Epidermal melanocyte (primary cell): ENCODE results near the gene PKM.
"Not testable (repeated sequence)": the region's sequence is repeated elsewhere in the genome, so short reads cannot be mapped to it uniquely, and the experiment has no call there.

Experiments used
- DNase-seq: peaks from one replicate; pipeline ENCODE4 v3.0.0; 2011; ENCODE audit warnings: low spot score; ENCODE audit not compliant: insufficient read length

PKM gene

DNA sequence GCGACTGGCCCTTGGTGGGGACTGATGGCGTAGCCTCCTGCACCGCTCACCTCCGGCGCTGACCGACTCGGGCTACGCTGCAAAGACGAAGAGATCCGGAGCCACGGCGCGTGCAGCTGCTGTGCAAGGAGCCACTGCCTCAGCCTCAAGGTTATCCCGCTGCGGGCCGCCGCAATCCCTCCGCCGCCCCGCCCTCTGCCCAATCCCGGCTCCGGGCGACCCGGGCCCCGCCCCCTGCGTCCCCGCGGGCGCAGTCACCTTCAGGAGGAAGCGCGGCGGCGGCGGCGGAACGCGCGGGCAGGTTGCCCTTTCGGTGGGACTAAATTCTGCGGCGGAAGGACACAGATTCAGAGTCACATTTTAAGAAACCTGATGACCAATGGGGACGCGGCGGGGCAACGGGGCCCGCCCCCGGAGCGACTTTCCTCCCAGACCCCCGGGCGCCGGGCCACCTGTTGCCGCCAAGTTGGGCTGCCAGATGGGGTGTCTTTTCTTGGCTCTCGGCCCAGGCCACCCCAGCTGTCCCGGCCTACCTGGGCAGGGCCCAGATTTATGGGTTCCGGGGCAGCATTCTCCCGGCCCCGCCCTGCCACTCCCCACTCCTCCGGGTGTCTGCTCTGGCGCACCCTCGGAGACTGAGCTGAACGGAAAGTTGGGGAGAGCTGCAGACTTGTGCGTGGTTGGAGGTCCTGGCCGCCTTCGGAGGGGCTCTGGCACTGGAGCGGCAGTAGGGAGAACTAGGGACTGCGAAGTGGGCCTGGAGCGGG, at the start of gene PKM:
PKM (minus strand) TSS at position 125 of the 767 bp plus-strand sequence. CDS start 12,093 bp downstream, outside the sequence.
- DNase-seq = peak; percentile 48

DNA sequence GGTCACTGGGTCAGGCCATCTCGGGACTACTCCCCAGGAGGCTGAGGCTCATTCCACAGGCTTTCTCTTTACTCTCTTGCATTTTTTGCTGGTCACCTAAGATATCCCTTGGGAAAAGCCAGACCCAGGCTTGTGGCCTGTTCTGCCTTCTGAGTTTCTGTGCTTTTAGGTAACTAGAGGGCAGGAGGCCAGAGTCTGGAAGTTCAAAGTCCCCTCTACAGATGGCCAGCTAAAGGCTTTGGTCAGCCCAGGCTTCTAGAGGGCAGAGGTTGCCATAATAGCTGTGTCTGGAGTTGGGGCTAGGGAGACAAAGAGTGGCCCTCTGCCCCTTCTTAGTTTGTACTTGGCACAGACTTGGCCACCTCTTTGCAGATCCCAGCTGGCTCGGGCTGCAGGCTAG, 49.8 kb upstream of the PKM start:
- DNase-seq = no peak

DNA sequence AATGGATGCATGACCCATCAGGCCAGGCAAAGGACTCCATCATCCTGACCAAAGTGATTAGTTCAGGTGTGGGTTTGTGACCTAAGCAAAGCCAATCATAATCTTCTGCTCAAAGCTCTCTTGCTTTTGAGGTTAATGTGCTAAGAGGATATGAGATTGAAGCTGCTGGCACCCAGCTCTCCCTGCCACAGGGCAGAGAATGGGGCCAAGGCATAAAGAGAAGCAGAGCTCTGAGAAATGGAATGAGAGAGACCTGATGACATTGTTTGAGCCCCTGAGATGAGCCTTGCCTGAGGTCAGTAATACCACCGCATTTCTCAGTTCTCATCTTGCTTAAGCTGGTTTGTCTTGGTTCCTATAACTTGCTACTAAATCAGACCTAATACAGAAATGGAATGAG, 47.7 kb upstream of the PKM start:
- DNase-seq = no peak

DNA sequence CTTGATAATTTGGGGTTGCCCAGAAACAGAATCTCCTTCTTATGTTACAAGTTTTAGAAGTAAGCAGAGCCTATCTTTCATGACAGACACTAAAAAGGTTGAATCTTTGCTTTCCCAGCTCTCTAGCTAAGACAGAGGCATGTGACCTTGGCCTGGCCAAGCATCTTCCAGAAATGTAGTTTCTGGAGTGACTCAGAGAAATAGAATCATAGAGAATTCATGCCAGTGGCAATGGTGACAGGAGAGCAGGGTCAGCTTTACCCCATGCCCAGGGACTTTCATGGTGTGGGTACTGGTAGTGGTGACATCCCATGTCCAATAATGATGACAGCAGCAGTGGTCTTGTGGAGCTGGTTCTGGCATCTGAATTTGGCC, 45.3 kb upstream of the PKM start:
- no peak for DNase-seq

DNA sequence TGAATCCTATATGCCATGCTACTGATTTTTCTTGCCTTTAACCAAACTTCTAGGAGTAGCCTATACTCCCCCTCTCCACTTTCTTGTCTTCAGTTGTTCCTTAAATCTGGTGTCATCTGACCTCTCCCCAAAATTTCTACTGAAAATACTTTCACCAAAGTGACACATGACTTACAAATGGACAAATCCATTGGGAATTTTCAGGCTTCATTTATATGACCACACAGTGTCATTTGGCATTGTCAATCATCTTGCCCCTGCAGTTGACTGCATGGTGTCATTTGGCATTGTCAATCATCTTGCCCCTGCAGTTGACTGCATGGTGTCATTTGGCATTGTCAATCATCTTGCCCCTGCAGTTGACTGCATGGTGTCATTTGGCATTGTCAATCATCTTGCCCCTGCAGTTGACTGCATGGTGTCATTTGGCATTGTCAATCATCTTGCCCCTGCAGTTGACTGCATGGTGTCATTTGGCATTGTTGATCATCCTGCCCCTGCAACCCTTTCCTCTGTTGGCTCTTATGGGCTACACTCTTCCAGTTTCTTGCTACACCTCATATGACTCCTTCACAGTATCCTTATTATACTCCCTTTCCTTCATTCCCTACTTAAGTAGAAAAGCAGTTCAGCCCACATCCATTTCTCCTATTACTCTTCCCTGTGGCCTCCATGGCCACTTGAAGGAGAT, 44.8 kb upstream of the PKM start:
- not testable (repeated sequence) for DNase-seq

DNA sequence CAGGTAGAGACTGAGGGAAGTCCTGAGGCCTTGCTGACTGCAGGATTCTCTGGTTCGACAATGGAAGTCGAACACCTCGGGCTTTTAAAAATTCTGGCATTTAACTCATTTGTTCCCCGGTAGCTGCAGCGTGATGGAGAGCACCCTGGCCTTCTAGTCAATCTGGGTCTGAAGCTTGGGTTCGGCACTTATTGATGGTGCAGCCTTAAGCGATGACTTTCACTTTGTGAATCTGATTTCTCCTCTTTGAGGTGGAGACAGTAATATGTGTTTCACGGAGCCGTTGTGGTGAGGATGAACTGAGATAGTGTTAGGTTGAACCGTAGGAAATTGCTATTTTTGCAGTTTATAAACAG, 42.0 kb upstream of the PKM start:
- no peak for DNase-seq

DNA sequence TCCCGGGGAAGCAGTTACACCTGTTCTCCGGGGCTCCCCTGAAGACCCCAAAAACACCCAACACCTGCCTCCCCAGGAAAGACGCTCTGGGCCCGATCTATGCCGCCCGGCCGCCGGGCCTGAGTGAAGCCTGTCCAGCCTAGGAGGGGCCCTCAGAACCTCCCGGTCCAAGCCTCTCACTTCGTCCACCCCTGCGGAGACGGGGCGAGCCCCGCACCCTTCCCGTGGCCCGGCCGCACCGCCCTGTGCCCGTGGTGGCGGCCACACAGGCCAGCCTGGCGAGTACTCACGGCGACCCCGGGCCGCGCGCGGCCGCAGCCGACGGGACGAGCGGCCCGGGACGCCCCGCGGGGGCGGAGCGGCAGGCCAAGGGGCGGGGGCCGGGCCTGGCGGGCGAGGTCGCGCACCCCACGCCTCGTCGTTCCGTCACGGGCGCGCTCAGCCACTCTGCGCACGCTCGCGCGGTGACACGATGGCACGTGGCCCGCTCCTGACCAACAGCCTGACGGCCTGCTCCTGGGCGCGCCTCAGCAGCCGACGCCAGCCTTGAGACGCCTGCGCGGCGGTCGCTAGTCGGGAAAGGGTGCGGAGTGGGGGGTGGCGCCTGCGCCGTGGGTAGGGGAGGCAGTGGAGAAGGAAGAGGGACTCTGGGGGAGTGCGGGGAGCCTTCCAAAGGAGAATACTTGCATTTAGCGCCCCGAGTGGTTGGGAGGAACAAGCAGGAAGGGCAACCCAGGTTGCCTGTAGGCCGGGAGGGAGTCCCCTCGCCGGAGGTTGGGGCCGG, 41.4 kb upstream of the PKM start, which contains the start of gene PARP6:
PARP6 (minus strand) TSS at position 342 of the 784 bp plus-strand sequence. CDS start 5,077 bp downstream, outside the sequence.
- peak; percentile 96 for DNase-seq

GRCh38 chr15:72271895-72272212, 40.9 kb upstream of the PKM start:
- DNase-seq = no peak

GRCh38 chr15:72271221-72271620, 40.2 kb upstream of the PKM start:
- no peak for DNase-seq

DNA sequence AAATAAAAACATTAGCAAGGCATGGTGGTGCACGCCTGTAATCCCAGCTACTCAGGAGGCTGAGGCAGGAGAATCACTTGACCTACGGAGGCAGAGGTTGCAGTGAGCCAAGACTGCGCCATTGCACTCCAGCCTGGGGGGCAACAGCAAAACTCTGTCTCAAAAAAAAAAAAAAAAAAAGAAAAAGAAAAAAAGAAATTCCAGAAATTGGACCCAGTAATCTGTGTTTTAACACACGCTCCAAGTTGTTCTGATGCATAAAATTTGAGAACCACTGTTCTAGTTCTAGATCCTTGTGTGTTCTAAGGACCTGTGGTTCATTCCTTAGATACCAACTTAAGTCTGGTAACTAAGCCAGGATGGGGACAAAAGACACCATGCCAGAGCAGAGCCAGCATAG, 38.7 kb upstream of the PKM start:
- no peak for DNase-seq

- no peak for DNase-seq
Measured at GRCh38 chr15:72265031-72265430, 34.0 kb upstream of the PKM start.

- DNase-seq = no peak
Measured at GRCh38 chr15:72252663-72253299, 21.8 kb upstream of the PKM start.

DNA sequence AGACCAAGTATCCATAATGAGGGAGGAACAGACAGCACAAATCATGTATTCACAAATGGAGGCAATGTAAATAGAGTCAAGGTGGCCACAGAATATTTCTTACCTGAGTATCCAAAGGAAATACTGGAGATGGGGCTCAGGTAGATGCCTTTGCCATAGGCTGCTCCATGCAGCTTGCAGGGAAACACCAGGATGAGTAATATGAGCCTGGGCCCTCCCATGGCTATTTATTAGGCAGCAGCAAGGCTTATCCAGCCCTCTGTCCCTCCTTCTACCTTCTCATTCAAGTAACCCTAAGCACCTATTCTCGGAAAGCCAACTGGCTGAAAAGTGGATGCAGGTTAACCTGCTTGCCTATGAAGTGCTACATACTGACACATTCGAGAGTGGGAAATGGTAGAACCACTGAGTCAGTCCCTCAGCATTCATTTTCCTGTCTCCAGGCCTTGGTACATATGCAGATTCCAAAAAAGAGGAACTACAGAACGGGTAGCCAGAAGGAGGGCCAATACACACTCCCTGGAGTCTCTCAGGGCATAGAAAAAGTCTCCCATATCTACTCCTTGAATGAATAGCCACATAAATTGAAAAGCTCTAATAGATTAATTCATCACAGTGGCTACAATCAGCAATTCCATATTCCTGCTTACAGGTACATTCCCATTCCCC, 18.3 kb upstream of the PKM start:
- DNase-seq = no peak

DNA sequence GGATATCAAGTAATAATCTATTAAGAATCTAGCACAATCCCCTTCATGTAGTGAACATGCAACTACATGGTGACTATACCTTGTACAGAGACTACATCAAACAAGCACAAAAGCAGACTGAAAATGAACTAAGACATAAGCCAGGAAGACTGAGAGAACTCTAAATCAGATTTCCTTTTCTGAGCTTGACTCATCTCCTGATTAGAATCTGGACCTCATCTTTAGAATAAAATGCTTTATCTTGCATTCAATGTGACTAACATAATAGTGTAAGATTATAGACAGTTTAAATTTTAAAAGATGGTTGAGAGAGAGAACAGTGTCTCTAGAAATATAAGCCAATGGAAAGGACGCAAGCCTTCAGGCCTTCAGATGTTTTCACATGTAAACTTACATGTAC, 17.5 kb upstream of the PKM start:
- no peak for DNase-seq

DNA sequence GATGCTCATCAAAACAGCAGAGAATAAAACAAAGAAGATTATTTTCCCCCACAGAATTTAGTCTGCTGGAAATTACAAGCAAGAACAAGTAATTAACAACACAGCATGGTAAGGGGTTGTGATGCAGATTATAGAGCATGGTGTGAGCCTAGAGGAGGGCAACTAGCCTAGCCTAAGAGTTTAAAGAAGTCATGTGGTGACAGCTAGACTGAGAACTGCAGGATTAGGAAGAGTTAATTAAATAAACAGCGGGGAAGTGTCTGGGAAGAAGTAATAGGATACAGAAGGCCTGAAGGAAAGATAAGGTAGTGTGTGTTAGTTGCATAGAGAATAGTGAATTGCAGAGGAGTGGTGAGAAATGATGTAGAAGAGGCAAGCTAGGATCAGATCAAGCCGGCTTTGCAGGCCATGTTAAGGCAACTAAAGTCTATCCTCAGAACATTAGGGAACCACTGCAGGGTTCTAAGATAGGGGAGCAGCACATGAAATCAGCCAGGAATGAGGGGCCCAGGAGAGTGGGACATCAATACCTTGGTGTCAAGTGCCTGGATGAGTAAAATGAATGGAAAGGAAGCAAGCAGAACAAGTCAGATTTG, 11.9 kb upstream of the PKM start:
- DNase-seq = no peak

- no peak for DNase-seq
Measured at GRCh38 chr15:72239652-72240051, 8.7 kb upstream of the PKM start.

DNA sequence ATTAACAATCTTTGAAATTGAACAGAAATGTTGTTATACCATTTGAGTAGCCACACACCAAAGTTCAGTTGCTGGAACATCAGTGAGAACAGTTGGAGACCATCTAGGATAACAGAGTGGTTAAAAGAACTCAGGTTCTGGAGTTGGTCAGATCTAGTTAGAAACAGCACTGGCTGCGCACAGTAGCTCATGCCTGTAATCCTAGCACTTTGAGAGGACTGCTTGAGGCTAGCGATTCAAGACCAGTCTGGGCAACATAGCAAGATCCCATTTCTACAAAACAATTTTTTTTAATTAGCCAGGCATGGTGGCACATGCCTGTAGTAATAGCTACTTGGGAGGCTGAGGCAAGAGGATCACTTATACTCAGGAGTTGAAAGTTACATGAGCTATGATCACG, 7.6 kb upstream of the PKM start:
- no peak for DNase-seq

DNA sequence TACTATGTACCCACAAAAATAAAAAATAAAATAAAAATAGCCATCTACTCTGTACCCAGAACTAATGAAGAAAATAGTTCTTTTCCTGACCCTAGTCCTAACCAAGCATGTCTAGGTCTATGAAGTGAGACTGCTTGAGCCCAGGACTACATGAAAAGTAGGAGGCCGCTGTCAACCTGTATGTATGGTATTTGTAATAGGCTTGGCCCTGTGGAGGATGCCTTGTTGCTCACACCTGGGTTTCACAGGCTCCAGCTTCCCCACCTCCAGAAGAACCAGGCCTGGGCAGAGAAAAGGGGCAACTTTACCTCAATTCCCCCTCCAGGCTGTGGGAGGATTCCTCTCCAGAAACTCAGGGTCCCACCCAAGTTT, 6.8 kb upstream of the PKM start:
- no peak for DNase-seq

DNA sequence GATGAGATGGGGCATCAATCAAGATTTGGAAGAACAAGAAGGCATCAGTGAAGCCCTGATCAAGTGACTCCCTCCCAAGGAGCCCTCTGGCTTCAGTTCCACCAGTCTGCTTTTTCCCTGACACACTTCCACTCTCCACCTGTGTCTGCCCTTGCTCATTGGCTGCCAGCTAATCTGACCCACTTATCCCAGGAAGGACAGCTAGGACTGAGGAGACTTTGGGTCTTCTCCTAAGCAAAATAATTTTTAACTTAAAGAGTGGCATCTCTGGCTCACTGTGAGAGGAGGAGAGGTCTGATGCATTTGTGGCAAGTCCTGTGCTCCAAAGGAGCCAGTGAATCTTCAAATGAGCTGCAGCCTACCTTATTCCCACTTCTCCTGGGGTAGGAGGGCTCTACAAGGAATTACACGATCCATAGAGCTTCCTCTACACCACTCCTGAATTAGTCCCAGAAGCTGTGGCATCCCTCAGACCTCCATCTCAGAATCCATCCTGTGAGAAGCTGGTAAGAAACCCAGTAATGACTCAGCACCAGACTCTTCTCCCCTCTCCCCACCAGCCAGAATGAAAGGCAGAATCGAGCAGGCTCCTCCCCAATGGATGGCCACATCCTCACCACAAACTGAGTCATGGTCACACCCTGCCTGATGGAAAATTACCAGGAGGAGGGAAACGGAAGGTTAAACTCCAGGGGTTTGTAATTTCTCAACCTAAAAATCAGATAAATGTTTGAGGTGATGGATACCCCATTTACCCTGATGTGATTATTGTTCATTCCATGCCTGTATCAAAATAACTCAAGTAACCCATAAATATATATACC, 6.3 kb upstream of the PKM start:
- peak; percentile 79 for DNase-seq

DNA sequence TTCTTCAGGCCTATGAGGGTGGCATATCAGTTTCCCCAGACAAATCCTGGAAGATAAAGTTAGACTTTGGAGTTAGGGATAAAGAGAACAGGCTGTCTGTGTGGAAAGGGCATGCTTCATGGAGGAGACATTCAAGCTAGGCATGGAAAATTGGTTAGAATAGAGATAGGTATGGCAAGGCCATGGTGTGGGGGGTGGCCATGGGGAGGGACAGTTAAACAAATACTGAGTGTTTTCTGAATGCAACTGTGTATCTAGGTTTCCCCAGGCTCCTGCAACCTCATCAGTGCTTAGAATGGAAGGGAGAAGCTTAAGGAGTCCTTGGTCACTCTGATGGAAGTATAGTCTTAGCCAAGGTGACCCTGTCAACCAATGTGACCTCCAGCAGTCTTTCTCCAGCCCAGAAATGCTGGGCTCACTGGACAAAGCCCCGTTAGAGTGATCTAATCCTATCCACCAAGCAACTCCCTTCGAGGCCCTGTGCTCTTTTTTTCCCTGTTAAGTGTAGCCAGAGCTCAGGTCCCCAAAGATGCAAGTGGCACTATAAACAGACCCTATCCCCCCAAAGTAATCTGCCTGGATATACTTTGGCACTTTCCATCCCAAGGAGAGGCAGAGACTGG, 5.5 kb upstream of the PKM start:
- DNase-seq = no peak
